Upper lobe of left lung (tissue), 4 donors: ENCODE measurements around the gene C20orf96.

Experiments used
- EP300 ChIP-seq, 4 donors: sonication (generic); formaldehyde crosslinking; IDR thresholded peaks; one replicate each; pipeline ENCODE4 v1.5.1; 2017; ENCODE audit warnings: antibody characterized with exemption in 4 of 4, control low read depth in 2 of 4
- TF ChIP-seq, protein P1 (sequence below), 6 experiments: fragments of 450-650 bp in 4 of 6; fragments of 200-600 bp in 2 of 6; sonication (generic) in 2 of 6; IDR thresholded peaks; one replicate each; pipeline ENCODE4 v1.5.1; 2016 to 2019; ENCODE audit warnings: antibody characterized with exemption in 6 of 6

DNA sequence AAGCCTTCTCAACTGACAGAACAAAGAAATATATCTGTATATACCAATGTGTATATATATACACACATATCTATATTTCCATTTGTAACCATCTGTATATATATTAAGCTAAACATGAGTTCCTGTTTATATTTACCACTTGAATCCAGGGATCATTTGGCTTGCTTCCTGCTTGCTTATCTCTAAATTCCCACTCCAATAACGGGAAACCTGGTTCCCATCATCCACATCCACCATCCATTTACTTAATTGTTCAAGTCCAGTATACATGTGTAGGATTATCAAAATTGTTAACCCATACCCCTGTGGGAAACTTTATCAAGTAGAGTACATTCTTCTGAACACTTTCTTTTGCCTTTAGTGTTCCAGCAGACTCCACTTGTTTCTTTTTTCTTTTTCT lies 22.3 kb upstream of the C20orf96 start:
- TF ChIP-seq, protein P1, sequence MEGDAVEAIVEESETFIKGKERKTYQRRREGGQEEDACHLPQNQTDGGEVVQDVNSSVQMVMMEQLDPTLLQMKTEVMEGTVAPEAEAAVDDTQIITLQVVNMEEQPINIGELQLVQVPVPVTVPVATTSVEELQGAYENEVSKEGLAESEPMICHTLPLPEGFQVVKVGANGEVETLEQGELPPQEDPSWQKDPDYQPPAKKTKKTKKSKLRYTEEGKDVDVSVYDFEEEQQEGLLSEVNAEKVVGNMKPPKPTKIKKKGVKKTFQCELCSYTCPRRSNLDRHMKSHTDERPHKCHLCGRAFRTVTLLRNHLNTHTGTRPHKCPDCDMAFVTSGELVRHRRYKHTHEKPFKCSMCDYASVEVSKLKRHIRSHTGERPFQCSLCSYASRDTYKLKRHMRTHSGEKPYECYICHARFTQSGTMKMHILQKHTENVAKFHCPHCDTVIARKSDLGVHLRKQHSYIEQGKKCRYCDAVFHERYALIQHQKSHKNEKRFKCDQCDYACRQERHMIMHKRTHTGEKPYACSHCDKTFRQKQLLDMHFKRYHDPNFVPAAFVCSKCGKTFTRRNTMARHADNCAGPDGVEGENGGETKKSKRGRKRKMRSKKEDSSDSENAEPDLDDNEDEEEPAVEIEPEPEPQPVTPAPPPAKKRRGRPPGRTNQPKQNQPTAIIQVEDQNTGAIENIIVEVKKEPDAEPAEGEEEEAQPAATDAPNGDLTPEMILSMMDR (IDR thresholded peaks at IDR 0.05) = no peak
- TF ChIP-seq EP300 (IDR thresholded peaks at IDR 0.05) = no peak
